Measurements from ENCODE around the gene SDC1.

Gene SDC1

DNA sequence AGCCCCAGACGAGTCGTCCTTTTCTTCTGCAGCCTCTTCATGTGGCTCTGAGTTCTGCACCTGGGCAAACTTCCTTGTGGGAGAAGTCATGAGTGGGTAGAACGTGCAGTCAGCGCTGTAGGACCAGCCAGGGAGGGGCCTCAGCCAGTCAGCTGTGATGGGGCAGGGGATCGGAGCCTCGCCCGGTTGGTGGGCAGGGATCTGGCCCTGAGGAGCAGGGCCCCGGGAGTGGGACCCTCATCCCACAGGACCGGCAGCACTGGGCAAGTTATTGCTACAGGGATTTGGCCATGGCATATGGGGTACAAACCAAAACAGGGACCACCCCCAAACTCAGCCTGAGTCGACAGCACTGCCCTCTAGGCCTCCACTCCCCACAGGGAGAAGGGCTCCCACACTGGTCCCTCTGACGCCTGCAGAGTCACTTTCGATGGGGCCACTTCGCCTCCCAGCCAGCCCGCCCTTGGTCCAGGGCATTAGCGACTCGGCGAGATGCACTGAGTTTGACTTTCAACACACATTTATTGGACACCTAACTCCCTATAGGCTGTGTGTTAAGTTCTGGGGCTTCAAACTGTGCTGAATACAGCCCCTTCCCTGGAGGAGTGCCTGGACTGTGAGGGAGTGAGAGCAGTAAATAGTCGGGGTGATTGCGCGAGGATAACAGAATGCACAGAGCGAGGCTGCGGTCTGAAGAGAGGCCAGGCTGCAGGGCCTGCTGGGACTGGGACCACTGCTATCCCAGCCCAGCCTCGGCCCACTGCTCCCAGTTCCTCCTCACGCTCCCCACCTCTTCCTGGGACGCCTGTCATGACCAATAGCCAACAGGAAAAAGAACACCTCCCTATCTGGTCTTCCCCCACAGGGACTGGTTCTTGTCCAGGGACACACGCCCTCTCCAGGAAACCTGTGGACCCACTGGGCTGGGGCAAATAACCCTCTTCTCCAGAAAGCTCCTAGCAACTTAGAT is 55.9 kb downstream of the SDC1 start:
- no peak for DNase-seq

DNA sequence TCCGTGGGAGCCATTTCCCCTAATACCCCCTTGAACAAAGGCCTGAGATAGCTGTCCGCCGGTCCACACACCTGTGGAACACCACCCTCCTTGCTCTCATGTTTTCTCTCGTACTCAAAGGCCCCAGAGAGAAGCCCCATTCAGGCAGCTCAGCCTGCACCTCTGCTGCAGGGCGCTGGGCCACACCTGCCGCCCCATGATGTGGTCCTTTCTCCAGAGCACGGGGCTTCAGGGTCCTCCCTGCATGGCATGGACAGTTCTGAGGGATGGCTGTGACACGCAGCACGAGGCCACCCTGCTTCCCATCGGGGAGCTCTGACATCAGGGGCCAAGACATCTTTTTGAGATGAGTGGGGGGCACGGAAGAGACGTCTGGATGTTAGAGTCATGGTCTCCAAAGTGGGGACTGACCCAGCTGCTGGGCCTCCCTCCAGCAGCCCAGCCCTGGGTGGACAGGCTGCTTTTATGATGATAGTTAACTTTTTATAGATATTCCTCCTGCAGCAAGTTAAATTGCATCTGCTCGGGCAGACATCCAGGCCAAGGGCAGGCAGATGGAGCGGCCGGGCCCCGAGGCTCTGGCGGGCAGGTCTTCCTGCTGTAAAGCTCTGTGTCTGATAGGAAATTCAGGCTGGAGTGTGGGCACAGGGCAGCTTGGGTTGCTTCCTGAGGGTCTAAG is 56.7 kb downstream of the SDC1 start:
- DNase-seq, result no peak

DNA sequence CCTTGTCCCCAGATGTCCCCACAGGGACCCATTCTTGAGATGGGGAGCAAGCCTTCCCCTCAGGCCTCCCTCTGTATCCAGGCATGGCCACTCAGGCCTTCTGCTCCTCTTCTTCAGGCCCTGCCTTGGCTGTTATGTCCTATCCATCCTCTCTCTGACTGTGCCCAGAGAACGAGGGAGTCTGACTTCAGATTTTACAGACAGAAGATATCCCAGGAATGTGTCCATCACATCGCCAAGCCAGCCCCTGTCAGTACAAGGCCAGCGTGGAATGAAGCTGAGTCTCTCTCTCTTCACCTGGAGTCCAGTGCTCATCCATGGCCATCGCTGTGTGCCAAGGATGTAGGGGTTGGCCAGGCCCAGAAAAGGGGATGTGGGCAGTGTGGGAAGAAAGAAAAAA is 57.6 kb downstream of the SDC1 start:
- DNase-seq, result no peak

DNA sequence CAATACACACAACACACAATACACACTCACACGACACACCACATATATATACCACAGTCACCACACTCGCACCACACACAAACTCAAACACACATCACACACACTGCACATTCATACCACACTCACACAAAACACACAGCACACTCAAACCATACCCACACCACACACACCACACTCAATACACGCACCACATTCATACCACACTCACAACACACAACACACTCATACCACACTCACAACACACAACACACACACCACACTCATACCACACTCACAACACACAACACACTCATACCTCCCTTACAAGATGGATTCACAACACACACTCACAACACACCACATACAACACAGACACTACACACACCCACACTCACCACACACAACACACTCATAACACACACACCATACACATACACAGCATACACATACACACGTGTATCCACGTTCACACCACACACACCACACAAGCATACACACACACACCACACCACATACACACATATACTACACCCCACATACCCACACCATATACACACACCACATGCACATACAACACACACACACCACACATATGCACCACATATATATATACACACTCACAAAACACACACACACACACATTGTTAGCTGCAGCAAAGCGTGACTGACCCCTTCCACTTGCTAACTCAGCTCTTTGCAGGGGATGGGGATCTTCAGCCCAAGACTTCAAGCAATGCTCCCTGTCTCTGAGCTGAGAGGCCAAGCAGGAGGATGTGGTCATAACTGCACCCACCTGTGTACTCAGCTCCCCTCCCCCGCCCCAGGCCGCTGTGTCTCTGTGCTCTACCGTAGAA is 59.0 kb downstream of the SDC1 start:
- DNase-seq, result peak in 1 of 5 experiments; percentile 23

DNA sequence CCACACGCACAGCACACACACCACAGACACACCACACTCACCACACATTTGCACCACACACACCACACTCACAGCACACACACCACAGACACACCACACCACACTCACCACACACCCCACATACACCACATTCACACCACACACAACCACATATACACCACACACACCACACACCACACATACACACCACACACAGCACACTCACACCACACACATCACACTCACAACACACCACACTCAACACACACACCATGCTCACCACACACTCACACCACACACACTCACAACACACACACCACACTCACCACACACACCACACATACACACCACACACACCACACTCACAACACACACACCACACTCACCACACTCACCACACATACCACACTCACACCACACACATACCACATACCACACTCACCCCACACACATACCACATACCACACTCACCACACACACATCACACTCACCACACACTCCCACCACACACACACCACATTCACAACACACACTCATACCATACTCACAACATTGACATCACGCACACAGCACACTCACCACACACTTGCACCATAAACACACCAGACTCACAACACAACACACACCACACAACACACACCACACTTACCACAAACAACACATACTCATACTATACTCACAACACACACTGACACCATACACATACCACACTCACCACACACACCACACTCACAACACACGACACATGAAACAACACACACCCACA is 60.0 kb downstream of the SDC1 start:
- DNase-seq, result peak in 1 of 5 experiments; percentile 44

DNA sequence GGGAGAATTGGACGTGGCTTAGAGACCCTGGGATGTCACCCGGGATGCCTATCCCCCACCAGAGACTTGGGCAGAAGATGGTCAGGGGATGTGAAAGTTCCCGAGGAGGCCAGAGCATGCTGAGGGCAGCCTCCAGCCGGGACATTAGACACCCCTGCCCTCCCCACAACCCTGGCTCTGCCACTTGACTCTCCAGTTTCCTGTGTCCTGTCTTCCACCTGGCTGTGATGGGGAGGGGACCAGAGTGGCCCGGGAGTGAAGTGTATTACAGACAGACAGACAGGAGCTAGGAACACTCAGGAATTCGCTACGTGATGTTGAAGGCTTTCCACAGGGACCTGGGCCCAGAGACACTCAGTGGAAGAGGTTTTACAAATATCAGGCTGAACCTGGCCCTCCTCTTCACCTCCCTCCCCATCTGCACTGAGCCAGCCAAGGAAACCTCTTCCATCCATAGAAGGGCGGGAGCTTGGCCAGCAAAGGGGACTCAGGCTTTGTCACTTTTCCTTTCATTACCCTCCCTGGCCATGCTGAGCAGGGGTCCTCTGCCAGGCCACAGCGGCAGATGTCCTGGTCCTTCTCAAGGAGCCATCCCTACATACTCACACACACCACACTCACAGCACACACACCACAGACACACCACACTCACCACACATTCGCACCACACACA is 60.7 kb downstream of the SDC1 start:
- peak in 1 of 5 experiments; percentile 24 for DNase-seq

DNA sequence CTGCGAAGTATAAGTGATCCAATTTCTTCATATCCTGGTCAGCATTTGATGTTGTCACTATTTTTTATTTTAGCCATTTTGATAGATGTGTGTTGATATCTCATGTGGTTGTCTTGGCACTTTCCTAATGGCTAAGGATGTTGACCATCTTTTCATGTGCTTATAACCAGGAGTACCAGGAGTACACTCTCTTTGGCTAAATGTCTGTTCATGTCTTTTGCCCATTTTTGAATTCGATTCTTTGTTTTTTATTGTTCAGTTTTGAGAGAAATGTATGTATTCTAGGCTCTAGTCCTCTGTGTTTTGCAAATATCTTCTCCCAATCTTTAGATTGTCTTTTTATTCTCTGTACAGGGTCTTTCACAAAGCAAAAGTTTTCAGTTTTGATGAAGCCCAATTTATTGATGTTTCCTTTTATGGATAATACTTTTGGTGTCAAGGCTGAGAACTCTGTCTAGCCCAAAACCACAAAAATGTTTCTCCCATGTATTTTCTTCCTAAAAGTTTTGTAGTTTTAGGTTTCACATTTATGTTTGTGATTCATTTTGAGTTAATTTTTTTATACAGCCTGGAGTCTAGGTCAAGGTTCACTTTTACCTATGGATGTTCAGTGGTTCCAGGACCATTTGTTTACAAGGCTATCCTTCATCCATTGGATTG is 65.4 kb downstream of the SDC1 start:
- no peak for DNase-seq

DNA sequence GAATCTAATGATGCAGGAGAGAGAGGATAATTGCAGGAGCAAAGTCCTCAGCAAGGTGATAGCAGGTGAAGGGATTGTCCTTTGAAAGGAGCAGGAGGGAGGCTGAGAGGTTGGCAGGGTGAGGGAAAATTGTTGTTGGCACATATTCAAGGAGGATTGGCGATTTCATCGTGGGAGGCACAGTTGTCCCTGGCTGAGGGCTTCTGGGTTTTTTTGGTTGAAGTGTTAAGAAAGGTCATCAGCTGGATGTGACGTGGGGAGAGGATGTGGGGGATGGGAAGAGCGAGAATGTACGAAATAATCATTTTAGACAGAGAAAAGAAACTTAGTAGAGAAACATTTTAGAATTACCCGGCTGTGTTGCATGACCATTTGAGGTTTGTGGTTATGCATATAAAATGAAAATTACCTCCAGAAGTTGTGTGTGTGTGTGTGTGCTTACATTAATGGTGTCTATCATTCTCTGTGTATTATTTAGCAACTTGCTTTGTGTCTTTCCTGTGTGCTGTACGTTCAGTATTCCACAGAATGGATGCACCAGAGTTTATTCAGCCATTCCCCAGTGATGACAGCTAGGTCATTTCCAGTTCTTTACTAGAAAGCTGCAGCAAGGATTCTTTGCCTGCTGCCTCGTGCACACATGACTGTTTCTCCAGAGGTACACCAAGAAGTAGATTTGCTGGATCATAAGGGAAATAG is 67.6 kb downstream of the SDC1 start:
- no peak for DNase-seq

DNA sequence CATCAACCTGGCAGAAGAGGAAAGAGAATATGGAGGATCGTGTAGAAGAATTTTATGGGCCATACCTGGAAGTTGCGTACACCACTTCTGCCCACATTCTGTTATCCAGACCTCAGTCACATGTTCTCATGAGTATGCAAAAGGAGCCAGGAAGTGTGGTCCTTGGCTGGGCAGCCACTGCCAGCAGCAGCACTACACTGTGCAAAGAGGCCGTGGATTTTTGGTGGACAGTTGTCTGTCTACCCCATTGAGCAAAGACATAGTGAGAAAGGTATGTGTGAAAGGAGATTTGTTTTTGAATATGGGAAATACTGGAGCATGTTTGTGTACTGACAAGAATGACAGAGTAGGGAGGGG is 68.1 kb downstream of the SDC1 start:
- DNase-seq, result no peak

DNA sequence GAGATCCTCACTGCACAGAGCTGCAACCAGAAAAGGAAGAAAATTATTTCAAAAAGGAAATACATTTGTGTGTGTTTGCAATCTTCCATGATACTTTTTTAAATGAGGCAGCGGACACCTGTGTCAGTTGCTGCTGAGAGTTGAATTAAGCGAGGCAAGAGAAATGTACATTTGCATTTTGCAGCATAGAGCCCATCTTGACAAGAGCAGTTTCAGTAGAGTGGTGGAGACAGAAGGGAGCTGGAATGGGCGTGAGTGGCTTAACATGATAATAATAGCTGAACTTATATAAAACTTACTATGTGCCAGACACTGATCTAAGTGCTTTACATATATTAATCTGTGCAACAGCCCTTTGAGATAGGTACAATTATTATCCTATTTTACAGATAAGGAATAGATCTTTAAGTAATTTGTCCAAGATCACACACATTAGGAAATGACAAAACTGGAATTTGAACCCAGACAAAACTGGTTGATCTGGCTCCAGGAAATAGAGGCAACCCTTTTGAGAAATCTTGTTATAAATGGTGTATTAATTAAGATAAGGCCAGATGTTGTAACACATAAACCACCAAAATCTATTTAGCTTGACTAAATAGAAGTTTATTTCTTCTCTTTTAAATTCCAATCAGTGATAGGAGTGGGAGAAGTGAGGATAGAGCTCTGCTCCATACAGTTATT is 68.7 kb downstream of the SDC1 start:
- no peak for DNase-seq

DNA sequence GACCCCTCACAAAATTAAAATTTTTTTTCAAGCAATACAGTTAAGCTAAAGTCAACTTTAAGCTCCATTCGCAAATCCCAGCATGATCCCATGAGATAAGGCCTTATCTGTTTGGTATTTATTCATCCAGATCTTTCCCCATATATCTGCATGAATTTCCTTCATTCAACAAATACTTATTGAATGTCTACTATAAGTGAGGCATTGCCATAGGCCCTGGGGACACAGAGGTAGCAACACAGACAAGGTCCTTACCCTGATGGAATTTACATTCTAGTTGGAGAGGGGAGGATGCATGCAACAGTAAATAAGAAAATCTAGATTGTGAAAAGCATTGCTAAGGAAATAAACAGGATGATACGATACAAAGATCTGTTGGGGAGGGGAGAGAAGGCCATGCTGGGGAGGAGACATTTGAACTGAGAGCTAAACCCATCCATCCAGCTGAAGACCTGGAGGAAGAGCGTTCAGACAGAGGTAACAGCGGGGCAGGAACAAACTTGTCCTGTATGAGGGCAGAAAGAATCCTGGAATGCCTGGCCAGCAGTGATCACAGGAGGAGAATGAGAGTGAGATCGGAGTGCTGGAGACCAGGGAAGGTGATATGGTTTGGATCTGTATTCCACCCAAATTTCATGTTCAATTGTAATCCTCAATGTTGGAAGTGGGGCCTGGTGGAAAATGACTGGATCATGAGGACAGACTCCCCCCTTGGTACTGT is 71.6 kb downstream of the SDC1 start:
- no peak for DNase-seq

DNA sequence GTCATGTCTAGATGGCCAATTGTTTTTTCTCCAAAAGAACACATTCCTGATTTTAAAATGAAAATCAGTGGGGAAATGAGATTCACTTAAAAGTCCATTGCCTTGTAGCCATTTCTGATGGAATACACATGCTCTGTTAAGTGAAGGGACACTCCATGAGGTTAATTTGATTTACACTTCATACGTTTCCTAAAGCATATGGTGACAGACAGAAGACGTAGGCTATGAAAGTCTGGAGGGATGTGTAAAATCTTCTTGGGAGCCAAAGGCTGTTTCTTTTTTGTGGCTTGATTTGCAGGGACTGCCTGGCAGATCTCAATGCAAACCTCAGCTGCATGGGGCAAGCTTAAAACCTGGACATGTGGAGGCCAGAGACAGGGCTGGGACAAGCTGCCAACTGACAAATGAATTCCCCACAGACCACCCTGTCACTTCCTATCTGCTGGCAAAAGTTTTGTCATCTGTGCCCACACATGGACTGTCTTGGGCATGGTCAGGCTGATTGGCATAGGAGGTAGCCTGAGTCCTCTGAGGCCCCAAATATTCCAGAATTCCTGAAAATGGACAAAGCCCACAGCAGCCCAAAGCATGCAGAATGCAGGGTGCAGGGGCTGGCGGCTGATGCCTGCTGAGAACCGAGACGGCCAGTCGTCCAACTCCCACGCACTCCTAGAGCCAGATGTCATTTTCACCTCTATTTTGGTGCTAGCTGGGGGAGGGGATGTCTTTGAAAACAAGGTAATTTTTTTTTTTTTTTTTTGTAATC is 73.9 kb downstream of the SDC1 start:
- DNase-seq, result no peak
